Left renal pelvis (tissue), 4 donors: ENCODE measurements around the gene CETN3. TPM values are rescaled to one million over a fixed set of nuclear protein-coding genes. Genes with fewer than 3 reads are reported as not detected.
A peak's percentile ranks its signal among the peaks of the same experiment; 100 is the strongest.

Experiments
- DNase-seq, 4 donors: peaks; one replicate each; pipeline ENCODE4 v3.0.0-alpha.2; 2013; ENCODE audit warnings: low read depth in 4 of 4, low spot score in 3 of 4
- polyA plus RNA-seq, 4 donors: library from polyadenylated mRNA; unstranded; fragments of 120-200 nt; gene quantifications; one replicate each; pipeline ENCODE4 v1.2.1, GENCODE V29; 2013; ENCODE audit not compliant: insufficient read length in 4 of 4

The CETN3 gene
- 10 to 100 TPM; 57.8 to 92.0 (median 76.4) TPM for polyA plus RNA-seq

DNA sequence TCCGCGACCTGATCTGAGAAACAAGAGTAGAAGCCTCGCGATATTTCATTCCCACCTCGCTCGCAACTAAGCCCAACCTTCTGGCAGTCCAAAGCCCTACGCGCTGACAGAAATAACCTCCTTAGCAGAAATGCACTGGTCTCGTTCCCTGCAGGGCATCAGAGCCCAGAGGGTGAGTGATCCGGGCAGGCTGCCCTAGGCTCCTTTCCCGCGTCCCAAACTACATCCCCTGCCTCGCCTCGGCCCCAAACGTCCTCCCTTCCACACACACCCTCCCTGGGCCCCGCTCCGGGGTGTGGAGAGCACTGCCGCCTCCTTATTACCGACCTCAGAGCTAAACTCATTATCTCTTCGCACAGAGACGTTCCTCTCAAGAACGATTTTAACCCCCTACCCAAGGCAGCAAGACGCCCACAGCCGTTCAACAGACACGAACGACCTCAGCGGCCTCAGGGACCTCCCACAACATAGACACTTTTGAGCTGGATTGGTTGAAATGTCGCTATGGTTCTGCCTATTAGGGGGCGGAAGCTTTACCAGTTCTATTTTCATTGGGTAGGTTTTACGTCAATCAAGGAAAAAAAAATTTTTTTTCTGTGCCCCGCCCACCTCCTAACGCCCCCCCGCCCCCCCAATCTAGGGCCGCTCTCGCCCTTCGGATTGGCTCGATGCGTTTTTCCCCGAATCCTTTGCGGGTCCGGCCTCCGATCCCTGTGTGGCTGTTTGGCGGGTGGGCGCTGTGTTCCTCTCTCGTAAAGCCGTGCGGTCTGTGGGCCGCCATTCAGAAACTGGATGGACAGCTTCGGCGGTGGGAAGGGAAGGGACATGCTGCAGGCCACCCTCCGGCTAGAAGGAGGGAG is at the start of gene CETN3:
TSS of gene CETN3 (minus strand) at position 439 of the 860 bp plus-strand sequence. CDS start at position 344, 95 bp downstream.
- DNase-seq, result peak; percentile 90 to 96 (median 96)

- DNase-seq, result no peak
These were observed 37.4 kb upstream of the CETN3 start for GRCh38 chr5:90446961-90447360.

DNA sequence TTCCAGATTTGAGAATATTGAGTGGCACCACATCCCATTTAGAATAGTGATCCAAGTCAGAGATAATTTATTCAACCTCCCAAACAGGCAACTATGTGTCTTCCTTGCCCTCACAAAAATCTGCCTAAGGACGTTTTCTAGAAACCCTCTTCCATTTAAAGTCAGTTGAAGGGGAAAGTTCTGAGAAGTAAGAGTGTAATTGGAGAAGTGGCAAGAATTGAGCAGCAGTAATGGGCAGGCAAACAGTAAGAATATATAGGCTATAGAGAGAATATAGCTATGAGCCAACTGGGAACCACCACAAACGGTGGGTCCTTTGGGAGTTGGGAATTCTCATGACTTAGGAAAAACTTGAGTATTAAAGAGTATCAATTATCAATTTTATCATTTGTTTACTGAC is 31.1 kb upstream of the CETN3 start:
- DNase-seq, result no peak

DNA sequence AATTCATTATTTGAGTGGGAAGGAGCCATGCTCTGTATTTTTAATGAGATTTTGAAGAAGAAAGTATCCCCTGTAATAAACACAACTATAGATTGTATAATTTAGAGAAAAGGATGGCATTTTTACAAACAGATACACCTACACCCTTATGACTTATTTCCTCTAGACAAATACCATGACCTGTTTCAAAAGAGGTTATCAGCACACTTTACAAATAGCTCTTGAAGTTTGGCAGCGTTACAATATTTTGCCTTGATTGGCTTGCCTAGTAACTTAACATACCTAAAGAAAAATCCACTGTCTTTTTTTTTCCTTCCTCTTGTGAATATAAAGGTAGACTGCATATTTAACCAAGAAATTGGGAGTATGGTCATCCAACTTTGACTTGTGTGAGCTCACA is 28.5 kb upstream of the CETN3 start:
- no peak for DNase-seq

DNA sequence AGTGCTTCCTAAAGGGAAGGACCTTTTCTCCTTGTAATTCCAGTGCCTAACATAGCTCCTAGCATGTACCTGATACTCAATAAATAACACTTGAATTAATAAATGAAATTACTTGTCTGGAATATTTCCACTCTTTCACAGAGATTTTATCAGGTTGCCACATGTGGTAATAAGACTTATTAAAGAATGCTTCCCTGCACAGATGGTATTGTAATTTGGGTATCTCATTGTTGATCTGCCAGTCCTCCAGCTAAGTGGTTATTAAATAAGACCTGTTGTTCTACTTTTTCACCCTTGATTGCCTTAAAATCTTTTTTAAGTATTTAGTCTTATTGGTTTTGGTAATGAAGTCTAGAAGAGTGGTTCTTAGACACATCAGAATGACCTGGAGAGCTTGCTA is 28.1 kb upstream of the CETN3 start:
- no peak for DNase-seq

DNA sequence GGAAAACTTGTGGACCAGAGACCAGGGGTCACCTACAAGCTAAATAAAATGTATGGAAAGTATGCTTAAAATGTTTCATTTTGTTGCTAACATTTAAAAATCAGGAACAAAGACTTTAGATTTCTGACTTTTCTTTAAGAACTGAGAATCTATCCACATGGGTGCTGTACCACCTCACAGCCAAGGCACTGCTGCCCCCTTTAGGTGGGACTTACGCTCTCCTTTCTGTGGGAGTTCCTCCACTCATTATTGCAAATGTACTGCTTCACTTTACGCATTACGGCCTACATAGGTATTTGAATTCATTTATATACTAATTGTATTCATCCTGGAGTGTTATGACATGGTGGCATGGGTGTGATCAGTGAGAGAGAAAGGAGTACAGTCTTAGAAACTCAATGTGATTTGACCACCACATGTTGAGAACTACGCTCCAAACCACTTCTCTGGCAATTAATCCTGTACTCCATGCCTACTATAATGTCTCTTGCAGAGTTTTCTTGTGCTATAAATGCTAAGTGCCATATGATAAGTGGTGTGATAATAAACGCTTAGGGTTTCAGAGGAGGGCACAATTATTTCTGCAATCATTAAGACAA is 24.7 kb upstream of the CETN3 start:
- DNase-seq, result no peak

GRCh38 chr5:90424245-90424644 is 14.7 kb upstream of the CETN3 start:
- DNase-seq, result no peak

DNA sequence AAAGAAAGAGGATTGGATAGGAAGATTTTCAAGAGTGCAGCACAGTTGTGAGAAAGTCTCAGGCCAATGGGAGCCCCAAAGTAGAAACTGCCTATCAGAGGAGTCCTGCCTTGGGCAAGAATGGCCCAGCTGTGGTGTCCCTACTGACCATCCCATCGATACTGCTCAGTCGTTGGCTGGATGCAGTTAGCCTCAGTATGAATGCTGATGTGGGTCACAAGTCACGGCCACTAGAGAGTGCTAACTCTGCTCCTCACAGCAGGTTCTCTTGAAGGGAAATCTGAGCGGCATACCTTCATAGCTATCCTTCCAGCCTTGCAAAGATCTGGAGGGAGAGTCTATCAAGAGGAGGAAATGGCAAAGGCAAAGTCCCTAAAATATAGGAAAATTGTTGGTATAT is 11.6 kb upstream of the CETN3 start:
- DNase-seq, result no peak

DNA sequence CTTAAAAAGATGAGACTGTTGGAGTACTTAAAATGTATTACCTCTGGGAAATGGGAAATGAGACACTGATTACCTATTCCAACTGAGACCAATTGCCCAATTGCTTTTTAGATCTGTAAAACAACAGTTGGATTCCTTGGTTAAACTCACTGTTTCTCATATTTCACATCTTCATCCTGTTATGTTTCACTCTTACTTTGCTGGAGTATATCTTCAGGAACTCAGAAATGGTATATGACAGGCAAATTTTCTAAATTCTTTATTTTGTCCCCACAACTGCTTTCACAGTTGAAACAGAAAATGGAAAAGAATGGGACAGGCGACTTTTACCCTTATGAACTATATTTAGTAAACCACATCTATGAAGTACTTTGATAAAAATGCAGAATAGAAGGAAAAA is 8.7 kb upstream of the CETN3 start:
- no peak for DNase-seq

- DNase-seq, result peak in 2 of 4 donors; percentile 22 to 39
These were observed 714 bp upstream of the CETN3 start for GRCh38 chr5:90410178-90410762.

DNA sequence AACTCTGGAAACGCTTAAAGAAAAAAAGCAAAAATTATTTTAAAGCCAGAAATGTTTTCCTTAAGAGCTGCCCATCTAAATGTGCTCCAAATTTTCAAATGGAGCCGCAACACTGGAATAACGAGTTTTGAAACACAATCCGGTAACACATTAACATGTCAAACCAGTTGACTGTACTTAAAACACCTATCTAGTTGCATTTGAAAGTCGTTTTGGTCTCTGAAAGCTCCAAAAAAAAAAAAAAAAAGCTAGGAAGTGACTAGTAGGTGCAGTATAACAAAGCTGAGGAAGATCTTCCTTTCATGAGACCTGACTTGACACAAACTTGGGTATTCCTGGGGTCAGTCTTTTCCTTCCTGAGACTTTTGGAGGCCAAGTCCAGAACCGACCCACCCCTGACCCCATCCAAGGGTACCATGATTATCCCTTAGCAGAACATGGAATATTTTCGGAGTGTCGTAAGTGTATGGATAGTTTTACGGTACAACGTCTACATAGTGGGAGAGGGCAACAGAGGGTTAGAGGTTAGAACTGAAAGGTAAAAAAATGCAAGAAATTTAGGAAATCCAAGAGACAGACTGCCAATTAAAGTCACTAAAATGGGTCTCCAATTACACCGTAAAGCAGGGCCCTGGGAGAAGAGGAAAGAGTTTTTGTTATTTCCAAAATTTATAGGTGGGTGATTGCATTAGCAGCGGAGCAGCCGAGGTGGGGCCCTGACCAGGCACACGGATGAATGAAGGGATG is 812 bp downstream of the CETN3 start:
- peak in 3 of 4 donors; percentile 9 to 16 (median 12) for DNase-seq

GRCh38 chr5:90406466-90406865 is 3.1 kb downstream of the CETN3 start:
- no peak for DNase-seq

DNA sequence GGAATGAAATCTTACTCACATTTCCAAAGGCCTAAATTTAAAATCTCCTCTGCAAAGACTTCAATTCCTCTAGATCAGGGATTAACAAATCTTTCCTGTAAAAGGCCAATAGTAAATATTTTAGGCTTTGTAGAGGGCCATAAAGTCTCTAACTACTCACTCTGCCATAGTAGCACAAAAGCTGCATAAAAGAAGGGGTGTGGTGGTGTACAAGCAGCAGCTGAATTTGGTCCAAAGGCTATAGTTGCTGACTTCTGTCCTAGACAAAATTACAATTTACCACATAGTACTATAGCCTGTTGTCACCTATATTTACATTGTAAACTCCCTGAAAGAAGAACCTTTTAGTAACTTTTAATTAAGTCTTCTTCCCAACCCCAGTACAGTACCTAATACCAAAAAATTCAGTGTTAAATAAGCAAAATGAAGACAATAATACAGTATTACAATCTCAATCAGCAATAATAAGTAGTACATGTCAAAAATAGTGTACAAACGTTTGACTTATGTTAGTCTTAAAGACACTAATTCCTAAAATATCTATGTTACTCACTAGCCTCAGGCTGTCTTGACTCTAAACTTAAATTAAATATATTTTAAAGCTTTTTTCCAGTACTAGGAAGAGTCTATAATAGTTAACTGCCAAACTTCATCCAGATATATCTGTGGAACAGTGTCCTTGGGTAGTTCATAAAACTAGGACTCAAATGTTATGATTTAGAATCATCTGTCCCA is 6.9 kb downstream of the CETN3 start:
- DNase-seq, result no peak

- DNase-seq, result no peak
These were observed 10.3 kb downstream of the CETN3 start for GRCh38 chr5:90399251-90399650.

- no peak for DNase-seq
These were observed 10.8 kb downstream of the CETN3 start for GRCh38 chr5:90398726-90399125.

DNA sequence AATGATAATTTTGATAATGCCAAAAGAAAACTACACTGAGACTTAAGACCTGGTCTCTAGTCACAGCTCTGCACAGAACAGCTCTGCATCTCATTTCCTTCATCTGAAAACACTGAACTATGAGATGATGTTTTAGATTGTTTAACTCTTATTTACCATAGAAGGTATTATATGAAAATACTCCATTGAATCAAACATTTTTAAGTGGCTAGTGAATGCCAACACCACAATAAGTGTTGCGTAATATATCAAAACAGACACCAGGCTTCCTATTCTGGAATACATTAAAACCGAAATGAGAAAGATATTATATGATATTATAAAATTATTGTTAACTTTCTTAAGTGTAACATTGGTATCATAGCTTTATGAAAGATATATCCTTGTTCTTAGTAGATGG is 14.6 kb downstream of the CETN3 start:
- DNase-seq, result no peak

- DNase-seq, result no peak
These were observed 18.6 kb downstream of the CETN3 start for GRCh38 chr5:90390928-90391327.

GRCh38 chr5:90390326-90390725 is 19.2 kb downstream of the CETN3 start:
- no peak for DNase-seq

DNA sequence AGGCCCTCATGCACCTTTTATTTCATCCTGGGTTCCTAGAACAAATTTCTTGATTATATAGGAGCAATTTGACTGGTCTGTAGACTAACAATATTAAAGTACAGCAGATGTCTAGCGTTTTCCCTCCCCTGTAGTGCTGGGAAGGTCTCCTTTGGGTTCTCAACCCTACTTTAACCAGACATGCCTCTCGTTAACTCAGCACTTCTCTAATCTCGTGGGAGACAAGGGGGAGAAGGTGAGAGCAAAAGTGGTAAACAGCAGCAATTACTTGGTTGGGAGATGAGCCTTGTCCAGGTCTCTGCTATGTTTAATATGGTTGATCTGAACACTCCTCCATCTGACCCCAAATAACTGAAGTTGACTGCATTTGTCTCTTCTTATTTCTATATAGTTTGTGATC is 22.0 kb downstream of the CETN3 start:
- no peak for DNase-seq

DNA sequence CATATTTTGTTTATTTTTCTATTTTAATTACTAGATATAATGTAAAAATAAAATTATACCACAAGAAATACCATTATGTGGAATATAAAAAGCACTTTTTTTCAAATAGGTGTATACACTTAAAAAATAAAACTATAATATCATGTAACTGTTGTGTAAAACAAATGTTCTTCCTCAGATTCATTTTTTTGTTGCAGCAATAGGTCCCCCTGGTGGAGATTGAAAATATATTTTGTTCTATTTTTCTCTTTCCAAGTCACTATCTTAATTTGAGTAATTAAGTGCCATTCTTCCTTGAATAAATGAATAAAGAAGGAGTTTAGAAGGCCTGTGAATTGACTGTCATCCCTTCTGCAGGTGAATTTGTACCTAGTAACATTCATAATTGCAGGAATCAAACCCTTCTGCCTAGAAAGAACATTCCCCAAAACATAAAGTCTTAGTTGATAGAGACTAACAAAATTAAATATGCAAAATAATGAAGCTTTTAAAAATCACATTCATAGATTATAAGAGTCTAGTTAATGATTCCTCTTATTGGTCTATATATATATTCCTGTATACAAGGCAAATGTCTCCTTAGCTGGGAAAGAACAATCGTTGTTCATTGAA is 23.4 kb downstream of the CETN3 start:
- DNase-seq, result no peak
